GM04503 (cell line): ENCODE data around the gene C4orf51.

Experiments
- DNase-seq: peaks from one replicate; pipeline ENCODE4 v3.0.0-alpha.2; 2012; ENCODE audit warnings: low read depth

The C4orf51 gene

GRCh38 chr4:145757188-145757587, 77.2 kb downstream of the C4orf51 start:
- DNase-seq, result no peak

- DNase-seq, result no peak
Measured at GRCh38 chr4:145760176-145760575, 80.2 kb downstream of the C4orf51 start.

- DNase-seq, result no peak
Measured at GRCh38 chr4:145760961-145761929, 81.3 kb downstream of the C4orf51 start.

GRCh38 chr4:145762719-145763118, 82.8 kb downstream of the C4orf51 start:
- no peak for DNase-seq

- DNase-seq, result no peak
Measured at GRCh38 chr4:145763399-145763798, 83.5 kb downstream of the C4orf51 start.

GRCh38 chr4:145766273-145766672, 86.3 kb downstream of the C4orf51 start:
- DNase-seq, result no peak

- no peak for DNase-seq
Measured at GRCh38 chr4:145769450-145770037, 89.6 kb downstream of the C4orf51 start.

- no peak for DNase-seq
Measured at GRCh38 chr4:145770124-145770523, 90.2 kb downstream of the C4orf51 start.

- no peak for DNase-seq
Measured at GRCh38 chr4:145772347-145772746, 92.4 kb downstream of the C4orf51 start.

- no peak for DNase-seq
Measured at GRCh38 chr4:145773581-145774234, 93.8 kb downstream of the C4orf51 start.

- no peak for DNase-seq
Measured at GRCh38 chr4:145774473-145774872, 94.5 kb downstream of the C4orf51 start.

GRCh38 chr4:145775406-145775805, 95.5 kb downstream of the C4orf51 start:
- DNase-seq, result no peak

- no peak for DNase-seq
Measured at GRCh38 chr4:145776208-145776607, 96.3 kb downstream of the C4orf51 start.

- DNase-seq, result no peak
Measured at GRCh38 chr4:145779319-145779801, 99.4 kb downstream of the C4orf51 start.

- DNase-seq, result no peak
Measured at GRCh38 chr4:145781351-145781750, 101.4 kb downstream of the C4orf51 start.
